Activated CD8-positive, alpha-beta memory T cell treated with anti-CD3 and anti-CD28 coated beads for 36 hours (primary cell): Measurements from ENCODE around the gene PCGF6. TPM values are rescaled to one million over a fixed set of nuclear protein-coding genes. Genes with fewer than 3 reads are reported as not detected.
"Not testable (repeated sequence)": the region's sequence is repeated elsewhere in the genome, so short reads cannot be mapped to it uniquely, and the experiment has no call there.

ENCODE experiments used
- CTCF ChIA-PET: fragments of 350-600 bp; sonication (Branson Sonifier 250); formaldehyde crosslinking; loops from one replicate; lab custom pipeline; 2021; ENCODE audit warnings: antibody characterized with exemption; lab: Charles Lee
- POLR2A ChIA-PET: fragments of 350-600 bp; sonication (Branson Sonifier 250); formaldehyde crosslinking; loops from one replicate; lab custom pipeline; 2021; ENCODE audit warnings: antibody characterized with exemption; lab: Charles Lee
- total RNA-seq, 2 experiments: library from RNA; stranded (reverse); gene quantifications; one replicate each; pipeline ENCODE4 v1.2.3, GENCODE V29; 2021

Gene PCGF6
- 10 to 100 TPM; 17.9 to 18.3 TPM for total RNA-seq

GRCh38 chr10:103350517-103351260 is at the start of gene PCGF6:
PCGF6 (minus strand) TSS chr10:103351140; CDS start chr10:103351066, 74 bp downstream.
- POLR2A ChIA-PET: interaction anchor here (0.6 to 1.8 kb wide), 7 partner anchors 17 to 310 kb away, joined by 3 to 7 read pairs (median 4); partner anchors contain the start of genes ATP5MK, NT5C2, PDCD11 and TAF5
- CTCF ChIA-PET: interaction anchor here (0.8 to 1.1 kb wide), 3 partner anchors 17 to 46 kb away, joined by 3 to 4 read pairs (median 4); partner anchors contain the start of genes ATP5MK and PDCD11

- POLR2A ChIA-PET: interaction anchor here (0.7 to 0.8 kb wide), 2 partner anchors 14 to 54 kb away, joined by 4 to 12 read pairs; no protein-coding TSS in a partner anchor
- CTCF ChIA-PET: interaction anchor here (1.0 to 1.4 kb wide), 2 partner anchors 47 to 148 kb away, joined by 3 to 4 read pairs; partner anchors contain the start of gene PCGF6
These were observed 46.4 kb upstream of the PCGF6 start for GRCh38 chr10:103397191-103397825.

GRCh38 chr10:103396789-103397087 is 45.8 kb upstream of the PCGF6 start:
- ChIA-PET CTCF (interaction anchor here (1.3 to 1.4 kb wide), 2 partner anchors 46 to 80 kb away, joined by 3 to 4 read pairs; partner anchors contain the start of gene PCGF6), POLR2A (interaction anchor here (0.8 kb wide), 1 partner anchor 55 kb away, joined by 4 read pairs; no protein-coding TSS in a partner anchor)

- ChIA-PET CTCF (interaction anchor here (1.3 to 1.4 kb wide), 3 partner anchors 23 to 81 kb away, joined by 3 to 4 read pairs (median 4); partner anchors contain the start of gene PCGF6), POLR2A (interaction anchor here (0.6 to 1.5 kb wide), 5 partner anchors 19 to 387 kb away, joined by 4 to 9 read pairs (median 4); no protein-coding TSS in a partner anchor)
These were observed 45.3 kb upstream of the PCGF6 start, which contains the start of the genes ATP5MK and PDCD11 for GRCh38 chr10:103396067-103396788. ATP5MK (minus strand) TSS chr10:103396475; CDS start chr10:103392457, 4,018 bp downstream. PDCD11 (plus strand) TSS chr10:103396626; CDS start chr10:103398427, 1,801 bp downstream.

- CTCF ChIA-PET: interaction anchor here (1.3 to 1.4 kb wide), 3 partner anchors 23 to 81 kb away, joined by 3 to 4 read pairs (median 4); partner anchors contain the start of gene PCGF6
- POLR2A ChIA-PET: interaction anchor here (0.6 to 1.5 kb wide), 4 partner anchors 19 to 387 kb away, joined by 4 to 9 read pairs (median 4); no protein-coding TSS in a partner anchor
These were observed 44.8 kb upstream of the PCGF6 start for GRCh38 chr10:103395754-103396066.

- ChIA-PET CTCF (interaction anchor here (0.7 kb wide), 1 partner anchor 730 kb away, joined by 3 read pairs; no protein-coding TSS in a partner anchor), POLR2A (no interaction called here)
These were observed 43.2 kb upstream of the PCGF6 start for GRCh38 chr10:103394180-103394579.

GRCh38 chr10:103382769-103383168 is 31.8 kb upstream of the PCGF6 start:
- ChIA-PET CTCF (no interaction called here), POLR2A (no interaction called here)

GRCh38 chr10:103374263-103374662 is 23.3 kb upstream of the PCGF6 start:
- ChIA-PET POLR2A (interaction anchor here (0.5 to 1.1 kb wide), 2 partner anchors 22 to 45 kb away, joined by 3 to 5 read pairs; partner anchors contain the start of genes ATP5MK and PDCD11), CTCF (no interaction called here)

- CTCF ChIA-PET: interaction anchor here (0.8 to 2.1 kb wide), 2 partner anchors 16 to 22 kb away, joined by 3 to 4 read pairs; partner anchors contain the start of gene ATP5MK
- POLR2A ChIA-PET: interaction anchor here (1.1 kb wide), 1 partner anchor 23 kb away, joined by 5 read pairs; the partner anchor contains the start of genes ATP5MK and PDCD11
These were observed 22.6 kb upstream of the PCGF6 start for GRCh38 chr10:103373544-103373943.

- CTCF ChIA-PET: interaction anchor here (0.6 to 1.4 kb wide), 3 partner anchors 24 to 115 kb away, joined by 3 read pairs; no protein-coding TSS in a partner anchor
- POLR2A ChIA-PET: interaction anchor here (0.7 to 1.9 kb wide), 2 partner anchors 17 to 106 kb away, joined by 3 to 7 read pairs; partner anchors contain the start of gene PCGF6
These were observed 17.0 kb upstream of the PCGF6 start, which contains the start of gene TAF5 for GRCh38 chr10:103367782-103368518. TAF5 (plus strand) TSS chr10:103367976; CDS start chr10:103367990, 14 bp downstream.

GRCh38 chr10:103367379-103367781 is 16.4 kb upstream of the PCGF6 start:
- CTCF ChIA-PET: interaction anchor here (0.6 to 1.4 kb wide), 2 partner anchors 25 to 102 kb away, joined by 3 read pairs; no protein-coding TSS in a partner anchor
- POLR2A ChIA-PET: interaction anchor here (1.9 kb wide), 1 partner anchor 16 kb away, joined by 7 read pairs; the partner anchor contains the start of gene PCGF6

- CTCF ChIA-PET, POLR2A ChIA-PET: not testable (repeated sequence)
These were observed 9.9 kb upstream of the PCGF6 start for GRCh38 chr10:103360791-103361190.

- CTCF ChIA-PET, POLR2A ChIA-PET: not testable (repeated sequence)
These were observed 8.6 kb upstream of the PCGF6 start for GRCh38 chr10:103359493-103359892.

- ChIA-PET CTCF (interaction anchor here (0.6 kb wide), 1 partner anchor 17 kb away, joined by 3 read pairs; no protein-coding TSS in a partner anchor), POLR2A (no interaction called here)
These were observed 5.1 kb upstream of the PCGF6 start for GRCh38 chr10:103355906-103356599.

GRCh38 chr10:103354567-103354966 is 3.6 kb upstream of the PCGF6 start:
- CTCF ChIA-PET: interaction anchor here (0.6 kb wide), 1 partner anchor 90 kb away, joined by 3 read pairs; no protein-coding TSS in a partner anchor
- POLR2A ChIA-PET: not testable (repeated sequence)

GRCh38 chr10:103353281-103353680 is 2.3 kb upstream of the PCGF6 start:
- ChIA-PET POLR2A (no interaction called here), CTCF (no interaction called here)
